Stimulated activated CD8-positive, alpha-beta memory T cell treated with anti-CD3 and anti-CD28 coated beads, Interleukin-4, amount 100 ng/mL, for 4 hours (primary cell): ENCODE data around the gene PPIA.
"Not testable (repeated sequence)": the region's sequence is repeated elsewhere in the genome, so short reads cannot be mapped to it uniquely, and the experiment has no call there.

ENCODE experiments used
- DNase-seq, 2 donors: peaks; one replicate each; pipeline ENCODE4 v3.0.0-alpha.2; 2020; ENCODE audit warnings: low read depth in 2 of 2, low spot score in 1 of 2

The PPIA gene

GRCh38 chr7:44784364-44784763 lies 12.1 kb upstream of the PPIA start:
- DNase-seq: no peak

DNA sequence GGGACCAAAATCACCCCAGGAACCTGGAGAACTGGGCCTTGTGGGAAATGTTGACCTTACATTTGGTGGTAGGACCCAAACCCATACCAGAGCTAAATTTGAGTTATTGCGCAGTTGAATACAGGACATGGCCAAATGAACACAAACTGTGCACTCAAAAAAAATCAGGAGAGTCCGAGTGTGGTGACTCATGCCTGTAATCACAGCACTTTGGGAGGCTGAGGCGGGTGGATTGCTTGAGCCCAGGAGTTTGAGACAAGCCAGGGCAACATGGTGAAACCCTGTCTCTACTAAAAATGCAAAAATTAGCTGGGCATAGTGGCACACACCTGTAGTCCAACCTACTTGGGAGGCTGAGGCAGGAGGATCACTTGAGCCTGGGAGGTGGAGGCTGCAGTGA lies 11.3 kb upstream of the PPIA start:
- DNase-seq: not testable (repeated sequence)

- DNase-seq: no peak
These were observed 9.4 kb upstream of the PPIA start for GRCh38 chr7:44787041-44787440.

DNA sequence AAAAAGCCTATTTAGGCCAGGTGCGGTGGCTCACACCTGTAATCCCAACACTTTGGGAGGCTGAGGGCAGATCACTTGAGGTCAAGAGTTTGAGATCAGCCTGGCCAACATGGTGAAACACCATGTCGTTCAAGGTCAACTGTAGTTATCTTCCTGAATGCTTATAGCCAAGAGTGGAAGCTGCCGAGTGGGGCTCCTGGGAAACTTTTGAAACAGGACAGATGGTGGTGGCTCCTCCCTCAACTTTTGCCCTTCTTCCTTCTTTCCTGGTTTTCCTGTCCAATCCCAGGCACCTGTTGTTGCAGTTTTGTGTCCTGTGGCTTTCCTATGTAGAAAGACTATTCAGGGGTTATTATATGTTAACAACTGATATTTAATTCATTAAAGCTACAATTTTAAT lies 8.7 kb upstream of the PPIA start:
- DNase-seq: no peak

GRCh38 chr7:44789990-44790389 lies 6.5 kb upstream of the PPIA start:
- DNase-seq: no peak

DNA sequence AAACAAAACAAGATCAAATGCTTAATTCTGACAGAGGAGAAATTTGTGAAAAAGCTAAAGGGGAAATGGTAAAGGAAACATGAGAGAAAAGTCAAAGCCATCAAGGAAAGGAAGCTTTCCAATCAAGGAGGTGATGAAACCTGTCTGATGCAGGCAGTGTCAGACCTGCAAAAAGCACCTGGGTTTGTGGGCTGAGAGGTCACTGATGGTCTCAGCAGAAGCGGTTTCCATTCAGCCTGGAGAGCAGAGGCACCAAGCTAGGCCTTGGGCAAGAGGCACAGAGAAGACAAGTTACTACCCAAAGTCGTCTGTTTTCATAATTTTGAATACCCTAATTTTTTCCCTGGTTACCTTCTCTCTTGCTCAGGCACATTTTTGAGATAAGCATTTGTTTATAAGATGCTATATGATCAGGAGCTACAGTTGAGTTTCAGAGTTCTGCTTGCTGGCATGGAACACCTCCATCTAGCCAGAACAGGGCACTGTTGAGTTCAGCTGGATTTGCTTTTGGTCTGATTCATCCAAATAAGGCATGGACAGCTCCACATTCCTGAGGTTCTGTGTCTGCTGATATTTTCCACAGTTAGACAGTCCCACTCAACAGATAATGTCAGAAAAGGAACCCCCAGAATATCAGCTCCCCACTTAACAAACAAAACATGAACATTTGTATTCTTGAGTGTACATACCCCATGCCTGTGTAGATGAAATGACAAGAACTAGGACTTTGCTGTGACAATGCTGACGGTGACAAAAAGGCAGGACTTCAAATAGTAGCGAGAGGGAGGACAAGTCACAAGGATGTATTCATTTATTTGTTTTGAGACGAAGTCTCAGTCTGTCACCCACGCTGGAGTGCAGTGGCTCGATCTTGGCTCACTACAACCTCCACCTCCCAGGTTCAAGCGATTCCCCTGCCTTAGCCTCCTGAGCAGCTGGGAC lies 4.9 kb upstream of the PPIA start:
- DNase-seq: no peak

GRCh38 chr7:44793919-44794318 lies 2.6 kb upstream of the PPIA start:
- no peak for DNase-seq

- no peak for DNase-seq
These were observed 2.1 kb upstream of the PPIA start for GRCh38 chr7:44794331-44794730.

- peak in 1 of 2 donors; percentile 3 for DNase-seq
These were observed 412 bp upstream of the PPIA start for GRCh38 chr7:44796034-44796503.

GRCh38 chr7:44797329-44798258 lies 1.1 kb downstream of the PPIA start:
- DNase-seq: peak; percentile 51 to 68

GRCh38 chr7:44798649-44799305 lies 2.3 kb downstream of the PPIA start:
- no peak for DNase-seq

- no peak for DNase-seq
These were observed 3.5 kb downstream of the PPIA start for GRCh38 chr7:44799939-44800338.

- DNase-seq: no peak
These were observed 5.4 kb downstream of the PPIA start for GRCh38 chr7:44801890-44802289.

- DNase-seq: no peak
These were observed 6.0 kb downstream of the PPIA start for GRCh38 chr7:44802418-44803025.

GRCh38 chr7:44803828-44804519 lies 7.5 kb downstream of the PPIA start:
- not testable (repeated sequence) for DNase-seq

- DNase-seq: no peak
These were observed 9.5 kb downstream of the PPIA start for GRCh38 chr7:44805950-44806349.

GRCh38 chr7:44808914-44809393 lies 12.5 kb downstream of the PPIA start:
- DNase-seq: no peak

DNA sequence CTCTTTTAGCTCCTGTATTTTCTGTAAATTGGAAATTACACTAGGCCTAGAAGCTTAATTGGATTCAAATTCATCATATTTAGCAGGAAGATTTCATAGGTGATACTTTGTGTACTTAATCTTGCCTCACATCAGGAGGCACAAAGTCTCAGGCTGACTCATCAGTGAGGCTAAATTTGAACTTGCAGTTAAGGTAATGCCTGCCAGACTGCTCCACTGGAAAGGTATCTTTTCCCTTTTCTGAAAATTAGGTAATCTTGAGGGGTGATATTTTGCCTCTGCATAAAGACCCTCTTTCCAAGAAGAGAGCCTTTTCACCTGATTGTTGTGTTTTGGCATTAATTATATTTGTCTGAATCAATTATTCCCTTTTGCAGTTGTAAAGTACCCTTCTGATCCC lies 14.6 kb downstream of the PPIA start:
- no peak for DNase-seq

GRCh38 chr7:44811571-44811970 lies 15.1 kb downstream of the PPIA start:
- DNase-seq: no peak

DNA sequence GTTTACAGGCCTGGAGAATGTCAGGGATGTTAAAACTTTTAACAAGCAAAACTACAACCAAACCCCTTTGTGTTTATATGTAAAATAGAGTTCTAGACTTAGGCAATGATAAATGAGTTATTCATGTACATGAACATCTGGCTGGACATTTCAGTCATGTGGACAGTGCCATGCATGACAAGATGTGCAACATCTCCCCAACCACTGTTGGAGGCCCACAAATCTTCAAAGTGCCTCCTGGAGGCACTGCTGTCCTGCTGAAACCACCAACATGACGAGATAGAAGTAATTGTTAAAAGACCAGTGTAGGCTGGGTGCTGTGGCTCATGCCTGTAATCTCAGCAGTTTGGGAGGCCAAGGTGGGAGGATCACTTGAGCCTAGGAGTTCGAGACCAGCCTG lies 18.4 kb downstream of the PPIA start:
- no peak for DNase-seq
